Right forelimb (tissue), 1 donor: ENCODE data around the gene TAMALIN.

Experiments used
- DNase-seq: peaks from one replicate; pipeline ENCODE4 v3.0.0-alpha.2; 2018

The TAMALIN gene

GRCh38 chr12:52037248-52037861 is 30.6 kb downstream of the TAMALIN start:
- DNase-seq: peak; percentile 80

- DNase-seq: no peak
These were observed 31.7 kb downstream of the TAMALIN start for GRCh38 chr12:52038447-52038846.

- DNase-seq: no peak
These were observed 34.3 kb downstream of the TAMALIN start for GRCh38 chr12:52041035-52041434.

GRCh38 chr12:52041695-52042123 is 35.0 kb downstream of the TAMALIN start:
- DNase-seq: no peak

GRCh38 chr12:52042706-52043385 is 36.1 kb downstream of the TAMALIN start:
- DNase-seq: no peak

GRCh38 chr12:52043386-52044212 is 36.9 kb downstream of the TAMALIN start:
- DNase-seq: no peak

GRCh38 chr12:52044292-52044983 is 37.7 kb downstream of the TAMALIN start:
- DNase-seq: peak; percentile 81

GRCh38 chr12:52045794-52046199 is 39.1 kb downstream of the TAMALIN start:
- no peak for DNase-seq

- no peak for DNase-seq
These were observed 40.1 kb downstream of the TAMALIN start for GRCh38 chr12:52046859-52047258.

GRCh38 chr12:52049286-52049685 is 42.5 kb downstream of the TAMALIN start:
- no peak for DNase-seq

- no peak for DNase-seq
These were observed 42.9 kb downstream of the TAMALIN start for GRCh38 chr12:52049688-52050087.

- no peak for DNase-seq
These were observed 43.5 kb downstream of the TAMALIN start for GRCh38 chr12:52050116-52050757.

- peak; percentile 99 for DNase-seq
These were observed 44.2 kb downstream of the TAMALIN start, which contains the start of gene NR4A1 for GRCh38 chr12:52050758-52051541. Gene NR4A1 (plus strand): TSS chr12:52051442. CDS start chr12:52054329, 2,887 bp downstream.

GRCh38 chr12:52052468-52053186 is 45.9 kb downstream of the TAMALIN start:
- DNase-seq: no peak

GRCh38 chr12:52053536-52054209 is 46.9 kb downstream of the TAMALIN start:
- DNase-seq: no peak

- no peak for DNase-seq
These were observed 47.6 kb downstream of the TAMALIN start for GRCh38 chr12:52054231-52054832.

GRCh38 chr12:52054833-52055730 is 48.3 kb downstream of the TAMALIN start:
- no peak for DNase-seq
